CD14-positive monocyte (primary cell): ENCODE data around the gene POLR1D. TPM values are rescaled to one million over a fixed set of nuclear protein-coding genes. Genes with fewer than 3 reads are reported as not detected.

Experiments used
- DNase-seq, 3 donors: peaks; one replicate each; pipeline ENCODE4 v3.0.0-alpha.2; 2011 to 2022
- H2AFZ ChIP-seq: 2 replicates; pipeline ENCODE4 v1.6.0; 2012; ENCODE audit warnings: mild to moderate bottlenecking, low read depth, low read length, inconsistent platforms; ENCODE audit not compliant: insufficient read depth, poor library complexity, severe bottlenecking
- H3K27ac ChIP-seq, 2 donors: 1 replicate in 1 of 2; 2 replicates in 1 of 2; pipeline ENCODE4 v1.5.1; 2012 to 2013; ENCODE audit warnings: low read length in 2 of 2, control low read depth in 1 of 2, inconsistent platforms in 1 of 2, low read depth in 1 of 2, mild to moderate bottlenecking in 1 of 2
- H3K27me3 ChIP-seq, 2 donors: one replicate each; pipeline versions ENCODE4 v1.6.0 to v1.6.1; 2011 to 2013; ENCODE audit warnings: low read length in 2 of 2; ENCODE audit not compliant: control insufficient read depth in 2 of 2, insufficient read depth in 2 of 2
- H3K36me3 ChIP-seq, 2 donors: replicated peaks in 1 of 2; 1 replicate in 1 of 2; 2 replicates in 1 of 2; pipeline versions ENCODE4 v1.5.1 to v1.6.1; 2012 to 2013; ENCODE audit warnings: low read length in 2 of 2, control low read depth in 1 of 2, inconsistent platforms in 1 of 2, mild to moderate bottlenecking in 1 of 2; ENCODE audit not compliant: insufficient read depth in 2 of 2, control insufficient read depth in 1 of 2
- H3K4me1 ChIP-seq, 2 donors: 1 replicate in 1 of 2; 2 replicates in 1 of 2; pipeline versions ENCODE4 v1.5.1 to v1.6.1; 2012 to 2013; ENCODE audit warnings: low read length in 2 of 2, control low read depth in 1 of 2, inconsistent platforms in 1 of 2, mild to moderate bottlenecking in 1 of 2, moderate library complexity in 1 of 2; ENCODE audit not compliant: insufficient read depth in 2 of 2, control insufficient read depth in 1 of 2
- H3K4me2 ChIP-seq: replicated peaks from 2 replicates; pipeline ENCODE3; 2012; ENCODE audit warnings: low read length, moderate library complexity, mild to moderate bottlenecking; ENCODE audit not compliant: poor library complexity, severe bottlenecking; ENCODE audit errors: extremely low read depth
- H3K4me3 ChIP-seq, 3 experiments: fragments of 200-600 bp in 1 of 3; sonication (generic) in 1 of 3; replicated peaks in 1 of 3; 1 replicate in 2 of 3; 2 replicates in 1 of 3; pipeline ENCODE4 v1.5.1; 2011 to 2013; ENCODE audit warnings: low read length in 3 of 3, mild to moderate bottlenecking in 3 of 3, control low read depth in 2 of 3, low read depth in 2 of 3, inconsistent platforms in 1 of 3, moderate library complexity in 1 of 3
- H3K79me2 ChIP-seq: 2 replicates; pipeline ENCODE4 v1.6.0; 2012; ENCODE audit warnings: mild to moderate bottlenecking, control low read depth, inconsistent platforms, low read length, moderate library complexity; ENCODE audit not compliant: insufficient read depth
- H3K9ac ChIP-seq: 2 replicates; pipeline ENCODE4 v1.6.0; 2017; ENCODE audit warnings: low read length, mild to moderate bottlenecking; ENCODE audit not compliant: insufficient read depth, poor library complexity, severe bottlenecking
- H3K9me3 ChIP-seq, 2 donors: replicated peaks in 1 of 2; 1 replicate in 1 of 2; 2 replicates in 1 of 2; pipeline versions ENCODE4 v1.5.1 to v1.6.1; 2012 to 2013; ENCODE audit warnings: low read length in 2 of 2, control low read depth in 1 of 2; ENCODE audit not compliant: control insufficient read depth in 1 of 2, insufficient read depth in 1 of 2
- H4K20me1 ChIP-seq: 2 replicates; pipeline ENCODE4 v1.6.0; 2012; ENCODE audit warnings: mild to moderate bottlenecking, low read length, control low read depth, moderate library complexity; ENCODE audit not compliant: insufficient read depth
- H3K27ac Mint-ChIP-seq, 7 donors: one replicate each; pipeline ENCODE4 v1.8.0; 2020; ENCODE audit warnings: mild to moderate bottlenecking in 7 of 7, mixed read lengths in 7 of 7, moderate library complexity in 6 of 7, inconsistent platforms in 2 of 7
- H3K27me3 Mint-ChIP-seq, 3 donors: one replicate each; pipeline ENCODE4 v1.8.0; 2021 to 2022; ENCODE audit warnings: low read depth in 3 of 3, mild to moderate bottlenecking in 3 of 3, mixed read lengths in 3 of 3, moderate library complexity in 3 of 3, inconsistent platforms in 1 of 3
- H3K36me3 Mint-ChIP-seq, 2 donors: one replicate each; pipeline ENCODE4 v1.8.0; 2020; ENCODE audit warnings: mixed read lengths in 2 of 2, inconsistent platforms in 1 of 2, mild to moderate bottlenecking in 1 of 2
- H3K4me1 Mint-ChIP-seq: one replicate; pipeline ENCODE4 v1.8.0; 2020; ENCODE audit warnings: mild to moderate bottlenecking, mixed read lengths
- H3K4me3 Mint-ChIP-seq, 2 donors: one replicate each; pipeline ENCODE4 v1.8.0; 2020; ENCODE audit warnings: mild to moderate bottlenecking in 2 of 2, mixed read lengths in 2 of 2, moderate library complexity in 1 of 2
- H3K9me3 Mint-ChIP-seq, 7 donors: one replicate each; pipeline ENCODE4 v1.8.0; 2020 to 2022; ENCODE audit warnings: mixed read lengths in 7 of 7, mild to moderate bottlenecking in 6 of 7, moderate library complexity in 6 of 7, inconsistent platforms in 2 of 7
- CTCF ChIP-seq: fragments of 200-600 bp; IDR thresholded peaks from one replicate; pipeline ENCODE4 v1.8.0; 2022; ENCODE audit warnings: antibody characterized with exemption, mild to moderate bottlenecking
- WGBS: methylation state at CpG from one replicate; pipeline ENCODE4 v1.1.5; 2013; ENCODE audit warnings: missing lambda C conversion rate; ENCODE audit not compliant: insufficient coverage; 5-methylcytosine and 5-hydroxymethylcytosine counted together
- intact Hi-C, 2 donors: fragments of 100-400 bp; cut with micrococcal nuclease; formaldehyde crosslinking; loops; one replicate each; pipeline versions ENCODE4 v1.15.0 to v1.15.1; 2023
- polyA plus RNA-seq, 3 donors: library from polyadenylated mRNA; depleted of rRNA in 1 of 3; unstranded in 2 of 3; stranded (reverse) in 1 of 3; fragments of 300-500 nt in 2 of 3; fragments of >200 nt in 1 of 3; fragmentation: Illumina TruSeq in 2 of 3; gene quantifications; 1 replicate in 2 of 3; 2 replicates in 1 of 3; pipeline ENCODE4 v1.2.3, GENCODE V29; 2012 to 2021

The POLR1D gene
- polyA plus RNA-seq, 3 donors: 122 to 146 (median 139) TPM

- peaks cover 94% of the 10 kb centered on the region for H3K79me2 ChIP-seq
- peak; percentile 45 to 76 (median 58) for DNase-seq
- peaks cover 26% of the 10 kb centered on the region for H3K4me1 Mint-ChIP-seq
These were observed 13.6 kb downstream of the POLR1D start for GRCh38 chr13:27635266-27635665.

GRCh38 chr13:27636589-27637288 is 15.0 kb downstream of the POLR1D start:
- Histone ChIP-seq H3K27me3 (no peaks in the 10 kb centered on the region), H3K27ac (no peak overlapping the region), H3K4me2 (no peak overlapping the region), H3K4me1 (peaks cover 0 to 6% of the 10 kb centered on the region in 2 donors), H3K36me3 (peaks cover 14 to 20% of the 10 kb centered on the region in 2 donors), H2AFZ (no peak overlapping the region), H4K20me1 (peaks cover 93% of the 10 kb centered on the region), H3K4me3 (no peak overlapping the region), H3K9me3 (no peaks in the 10 kb centered on the region), H3K79me2 (peaks cover 94% of the 10 kb centered on the region), H3K9ac (no peak overlapping the region)
- 82% methylated on average over 2 of the region's 6 CpGs for WGBS
- TF ChIP-seq CTCF: no peak
- intact Hi-C loops: no loop called here
- H3K27me3 Mint-ChIP-seq: no peaks in the 10 kb centered on the region
- no peak overlapping the region for H3K4me3 Mint-ChIP-seq
- DNase-seq: no peak
- peak overlapping the region in 3 of 7 donors; percentile 3 to 74 (median 23) for H3K27ac Mint-ChIP-seq
- H3K36me3 Mint-ChIP-seq: peaks cover 10 to 26% of the 10 kb centered on the region in 2 donors
- peaks cover 26% of the 10 kb centered on the region for H3K4me1 Mint-ChIP-seq
- no peaks in the 10 kb centered on the region for H3K9me3 Mint-ChIP-seq

More at GRCh38 chr13:27635266-27635665, 13.6 kb downstream of the POLR1D start:
- H3K9ac ChIP-seq: no peak overlapping the region
- no peaks in the 10 kb centered on the region for H3K9me3 Mint-ChIP-seq
- H4K20me1 ChIP-seq: peaks cover 94% of the 10 kb centered on the region
- H3K4me3 Mint-ChIP-seq: no peak overlapping the region
- H3K9me3 ChIP-seq: no peaks in the 10 kb centered on the region
- TF ChIP-seq CTCF: no peak
- no peak overlapping the region for H2AFZ ChIP-seq
- WGBS: no CpG with 5 or more reads among the region's 1 CpG
- no peaks in the 10 kb centered on the region for H3K27me3 Mint-ChIP-seq
- peaks cover 14 to 34% of the 10 kb centered on the region in 2 donors for H3K36me3 Mint-ChIP-seq
- H3K27me3 ChIP-seq: no peaks in the 10 kb centered on the region
- peaks cover 14 to 32% of the 10 kb centered on the region in 2 donors for H3K36me3 ChIP-seq
- H3K4me1 ChIP-seq: peaks cover 0 to 6% of the 10 kb centered on the region in 2 donors
- intact Hi-C loops: no loop called here
- H3K4me3 ChIP-seq: no peak overlapping the region
- peak overlapping the region in 1 of 2 donors; percentile 52 for H3K27ac ChIP-seq
- no peak overlapping the region for H3K4me2 ChIP-seq
- peak overlapping the region in 2 of 7 donors; percentile 35 to 63 for H3K27ac Mint-ChIP-seq
